K562 (cell line): ENCODE results near the gene PREX1. TPM values are rescaled to one million over a fixed set of nuclear protein-coding genes. Genes with fewer than 3 reads are reported as not detected.
A peak's percentile ranks its signal among the peaks of the same experiment; 100 is the strongest.

ENCODE experiments used
- ATF1 ChIP-seq, 2 experiments: fragments of 450-650 bp in 1 of 2; IDR thresholded peaks; 2 replicates each; pipeline ENCODE4 v1.6.1; 2016; ENCODE audit warnings: missing compliant biosample characterization in 1 of 2, missing genetic modification characterization in 1 of 2
- ATF7 ChIP-seq: fragments of 450-650 bp; IDR thresholded peaks from 2 replicates; pipeline ENCODE4 v1.7.1; 2014; ENCODE audit warnings: mild to moderate bottlenecking, moderate library complexity
- CBFA2T3 ChIP-seq: fragments of 450-650 bp; IDR thresholded peaks from 2 replicates; pipeline ENCODE4 v1.6.1; 2017
- CCNT2 ChIP-seq: IDR thresholded peaks from 2 replicates; pipeline ENCODE4 v1.6.1; 2011; ENCODE audit warnings: borderline replicate concordance, low read depth, mild to moderate bottlenecking, moderate library complexity, mixed read lengths, low read length; ENCODE audit not compliant: insufficient read length; ENCODE audit errors: extremely low read depth
- CREM ChIP-seq: IDR thresholded peaks from 2 replicates; pipeline ENCODE4 v1.6.1; 2014; ENCODE audit warnings: antibody characterized with exemption, low read depth
- ESRRA ChIP-seq: fragments of 450-650 bp; IDR thresholded peaks from 2 replicates; pipeline ENCODE4 v1.6.1; 2014; ENCODE audit warnings: low read depth, mild to moderate bottlenecking, moderate library complexity, borderline replicate concordance
- FOSL1 ChIP-seq: fragments of 200-800 bp; sonication (Bioruptor generic); conservative IDR thresholded peaks from 2 replicates; pipeline ENCODE4 v1.6.1; 2016; ENCODE audit warnings: missing genetic modification characterization, missing compliant biosample characterization
- FOXP1 ChIP-seq: sonication (generic); formaldehyde crosslinking; IDR thresholded peaks from 2 replicates; pipeline ENCODE4 v1.8.0; 2022; ENCODE audit warnings: mild to moderate bottlenecking, missing genetic modification reagents
- NKRF ChIP-seq: fragments of 450-650 bp; IDR thresholded peaks from 2 replicates; pipeline ENCODE4 v1.6.1; 2016; ENCODE audit warnings: borderline replicate concordance
- NR1H2 ChIP-seq: sonication (generic); formaldehyde crosslinking; IDR thresholded peaks from 2 replicates; pipeline ENCODE4 v1.4.0; 2020; ENCODE audit warnings: mild to moderate bottlenecking, missing genetic modification reagents
- NRF1 ChIP-seq, 2 experiments: fragments of 450-650 bp; IDR thresholded peaks in 1 of 2; conservative IDR thresholded peaks in 1 of 2; 2 replicates each; pipeline ENCODE4 v1.6.1; 2014; ENCODE audit warnings: mild to moderate bottlenecking in 2 of 2
- RCOR1 ChIP-seq, 2 experiments: IDR thresholded peaks; 2 replicates each; pipeline ENCODE4 v1.6.1; 2012; ENCODE audit warnings: low read depth in 2 of 2, low read length in 2 of 2, borderline replicate concordance in 1 of 2, improper control_type of control experiment in 1 of 2
- SMAD3 ChIP-seq: fragments of 450-650 bp; formaldehyde crosslinking; conservative IDR thresholded peaks from 2 replicates; pipeline ENCODE4 v1.4.0; 2020; ENCODE audit warnings: mild to moderate bottlenecking
- TFAP4 ChIP-seq: sonication (generic); formaldehyde crosslinking; IDR thresholded peaks from 2 replicates; pipeline ENCODE4 v1.8.0; 2022; ENCODE audit warnings: missing genetic modification reagents, mild to moderate bottlenecking, moderate library complexity, borderline replicate concordance
- TRIM25 ChIP-seq: fragments of 450-650 bp; IDR thresholded peaks from 2 replicates; pipeline ENCODE4 v1.7.0; 2016; ENCODE audit warnings: borderline replicate concordance
- ZHX1 ChIP-seq: fragments of 150-350 bp; conservative IDR thresholded peaks from 2 replicates; pipeline ENCODE4 v1.6.1; 2014; ENCODE audit warnings: low read length
- ZNF280A ChIP-seq: fragments of 450-650 bp; IDR thresholded peaks from 2 replicates; pipeline ENCODE4 v1.6.1; 2018; ENCODE audit warnings: mild to moderate bottlenecking, low read depth; ENCODE audit not compliant: partially characterized antibody
- polyA plus RNA-seq, 8 experiments: library from polyadenylated mRNA; depleted of rRNA in 4 of 8; stranded (reverse) in 5 of 8; unstranded in 3 of 8; fragments of >200 nt; fragmentation: Nextera tagmentation in 2 of 8; fragmentation: Illumina TruSeq in 1 of 8; extraction: Ambion mirVana in 2 of 8; extraction: Trizol in 1 of 8; gene quantifications; 2 replicates each; pipeline versions ENCODE4 v1.2.1 to v1.2.3, GENCODE V29; 2011 to 2014; ENCODE audit warnings: inconsistent platforms in 1 of 8, missing spikeins in 1 of 8
- total RNA-seq, 7 experiments: library from RNA; depleted of rRNA in 6 of 7; stranded (reverse); fragments of >200 nt in 6 of 7; fragmentation: Illumina TruSeq in 2 of 7; extraction: Trizol in 2 of 7; gene quantifications; 2 replicates each; pipeline versions ENCODE4 v1.2.1 to v1.2.3, GENCODE V29; 2011 to 2021; ENCODE audit warnings: low replicate concordance in 1 of 7

PREX1 gene
- total and polyA plus RNA-seq, 9 of the 15 experiments (the other 6 are each of a cell fraction or from before 2014, with no cell fraction given) = 0.37 to 10.4 (median 4.8) TPM

GRCh38 chr20:48769069-48769983 is 58.5 kb downstream of the PREX1 start (continued):
- TF ChIP-seq TRIM25 = no peak
- peak; percentile 43; the same call in 1 of the 2 replicates for TF ChIP-seq TFAP4 (CRISPR knock-in tag)
- no peak for TF ChIP-seq SMAD3
- TF ChIP-seq RCOR1 (IDR thresholded peaks at IDR 0.05; ENCODE audit: borderline replicate concordance in 1 of 2, low read depth in 2 of 2, low read length in 2 of 2) = peak in 1 of 2 experiments; percentile 82; a peak in 2 of 4 replicates
- TF ChIP-seq ZNF280A = no peak
- TF ChIP-seq FOSL1 (tag) = peak; percentile 70
- TF ChIP-seq ATF1 (CRISPR knock-in tag; IDR thresholded peaks at IDR 0.05) = no peak
- TF ChIP-seq ATF1 (tag; IDR thresholded peaks at IDR 0.05) = peak; percentile 70
- no peak for TF ChIP-seq ZHX1
- peak; percentile 79 for TF ChIP-seq CREM
- no peak for TF ChIP-seq NKRF
- peak; percentile 41 to 53; a peak in 2 of 4 replicates for TF ChIP-seq NRF1 (conservative IDR thresholded peaks at IDR 0.05 in 1 of 2, IDR thresholded peaks at IDR 0.05 in 1 of 2)
- TF ChIP-seq ATF7 = peak; percentile 77
- peak; percentile 12; the same call in 1 of the 2 replicates for TF ChIP-seq CBFA2T3
- peak; percentile 55; the same call in 1 of the 2 replicates for TF ChIP-seq ESRRA
- TF ChIP-seq CCNT2 = no peak
- no peak for TF ChIP-seq NR1H2
- no peak for TF ChIP-seq FOXP1
